GM12878 (cell line): Measurements from ENCODE around the gene AVL9. TPM values are rescaled to one million over a fixed set of nuclear protein-coding genes. Genes with fewer than 3 reads are reported as not detected.

Source experiments
- ATAC-seq: fragments of 200-7000 bp; cut with Tn5 transposase; 3 replicates; pipeline ENCODE4 v1.9.1; 2020; ENCODE audit warnings: mild to moderate bottlenecking, moderate library complexity
- BruUV-seq: library from RNA; stranded (reverse); fragments of 400-500 nt; replicated peaks from 2 replicates; lab custom pipeline; 2021; lab: Mats Ljungman, UMichigan
- CTCF ChIA-PET: fragments of 300-600 bp; sonication (Branson Sonifier 250); formaldehyde crosslinking; extraction: SDS; loops from one replicate; lab custom pipeline; 2021; ENCODE audit warnings: inconsistent platforms; lab: Yijun Ruan, JAX
- POLR2A ChIA-PET: fragments of 350-600 bp; formaldehyde crosslinking; extraction: SDS; loops from one replicate; lab custom pipeline; 2021; ENCODE audit warnings: inconsistent platforms; lab: Charles Lee
- RAD21 ChIA-PET: fragments of 300-600 bp; sonication (Branson Sonifier 250); formaldehyde crosslinking; loops from one replicate; lab custom pipeline; 2023; ENCODE audit warnings: antibody characterized with exemption; ENCODE audit not compliant: unreplicated experiment; lab: Charles Lee
- SMC1A ChIA-PET: fragments of 300-600 bp; sonication (Branson Sonifier 250); formaldehyde crosslinking; loops from one replicate; lab custom pipeline; 2023; ENCODE audit not compliant: unreplicated experiment, uncharacterized antibody; lab: Charles Lee
- DNase-seq: peaks from one replicate; pipeline ENCODE4 v3.0.0-alpha.2; 2011; ENCODE audit warnings: low read depth, low spot score
- FAIRE-seq: peaks from 3 replicates; lab custom pipeline; 2011; peaks lifted over from hg19 to GRCh38; lab: Jason Lieb, UNC
- H2AFZ ChIP-seq: 2 replicates; pipeline ENCODE4 v1.6.0; 2011; ENCODE audit warnings: low read depth, low read length, control low read depth; ENCODE audit not compliant: control insufficient read depth
- H3K27ac ChIP-seq: 2 replicates; pipeline ENCODE4 v1.5.1; 2011; ENCODE audit warnings: control low read depth; ENCODE audit not compliant: control insufficient read depth, insufficient read depth
- H3K27me3 ChIP-seq, 2 experiments: replicated peaks in 1 of 2; 2 replicates each; pipeline versions ENCODE4 v1.6.0 to v1.6.1; 2011; ENCODE audit warnings: low read length in 1 of 2; ENCODE audit not compliant: control insufficient read depth in 2 of 2, insufficient read depth in 2 of 2
- H3K36me3 ChIP-seq, 2 experiments: 2 replicates each; pipeline ENCODE4 v1.5.1; 2011; ENCODE audit warnings: low read length in 1 of 2; ENCODE audit not compliant: control insufficient read depth in 2 of 2, insufficient read depth in 2 of 2
- H3K4me1 ChIP-seq: 2 replicates; pipeline ENCODE4 v1.6.1; 2011; ENCODE audit warnings: mild to moderate bottlenecking, low read length, moderate library complexity, mixed read lengths; ENCODE audit not compliant: control insufficient read depth, insufficient read depth
- H3K4me2 ChIP-seq: 2 replicates; pipeline ENCODE4 v1.6.0; 2011; ENCODE audit warnings: control low read depth; ENCODE audit not compliant: control insufficient read depth, insufficient read depth
- H3K4me3 ChIP-seq: fragments of 200-600 bp; sonication (generic); 2 replicates; pipeline ENCODE4 v1.5.1; 2016
- H3K79me2 ChIP-seq: 2 replicates; pipeline ENCODE4 v1.6.0; 2011; ENCODE audit warnings: low read length; ENCODE audit not compliant: control insufficient read depth, insufficient read depth
- H3K9ac ChIP-seq: 2 replicates; pipeline ENCODE4 v1.8.0; 2011; ENCODE audit warnings: low read length, control low read depth, mixed read lengths; ENCODE audit not compliant: control insufficient read depth, insufficient read depth
- H3K9me3 ChIP-seq: replicated peaks from 3 replicates; pipeline ENCODE4 v1.5.1; 2011; ENCODE audit warnings: mild to moderate bottlenecking, low read length; ENCODE audit not compliant: control insufficient read depth, insufficient read depth
- H4K20me1 ChIP-seq: 2 replicates; pipeline ENCODE4 v1.6.0; 2011; ENCODE audit not compliant: control insufficient read depth, insufficient read depth
- ASH2L ChIP-seq: fragments of 300-600, 200-600 bp; sonication (generic); IDR thresholded peaks from 2 replicates; pipeline ENCODE4 v1.6.1; 2017; ENCODE audit warnings: low read depth, mild to moderate bottlenecking, borderline replicate concordance
- ATF2 ChIP-seq: IDR thresholded peaks from 2 replicates; pipeline ENCODE4 v1.6.1; 2012; ENCODE audit warnings: low read length, inconsistent platforms
- BMI1 ChIP-seq: fragments of 450-650 bp; IDR thresholded peaks from 2 replicates; pipeline ENCODE4 v1.6.1; 2016; ENCODE audit warnings: mild to moderate bottlenecking, moderate library complexity, borderline replicate concordance
- BRCA1 ChIP-seq: IDR thresholded peaks from 2 replicates; pipeline ENCODE4 v1.6.1; 2011; ENCODE audit warnings: low read depth, low read length, improper control_type of control experiment
- CEBPZ ChIP-seq: fragments of 150-350 bp; IDR thresholded peaks from 2 replicates; pipeline ENCODE4 v1.6.1; 2016; ENCODE audit warnings: low read depth, low read length
- CHD1 ChIP-seq: IDR thresholded peaks from 2 replicates; pipeline ENCODE4 v1.6.1; 2012; ENCODE audit warnings: low read depth, low read length, improper control_type of control experiment
- CHD4 ChIP-seq: fragments of 200-600 bp; sonication (generic); IDR thresholded peaks from 2 replicates; pipeline ENCODE4 v1.6.1; 2016; ENCODE audit warnings: mild to moderate bottlenecking
- ELK1 ChIP-seq: IDR thresholded peaks from 2 replicates; pipeline ENCODE4 v1.6.1; 2012; ENCODE audit warnings: low read depth, low read length, improper control_type of control experiment
- ETV6 ChIP-seq, 2 experiments: fragments of 450-650 bp in 1 of 2; IDR thresholded peaks in 1 of 2; conservative IDR thresholded peaks in 1 of 2; 2 replicates each; pipeline ENCODE4 v1.6.1; 2014; ENCODE audit warnings: antibody characterized with exemption in 1 of 2, borderline replicate concordance in 1 of 2, low read depth in 1 of 2, mild to moderate bottlenecking in 1 of 2, moderate library complexity in 1 of 2
- IKZF1 ChIP-seq: fragments of 450-650 bp; conservative IDR thresholded peaks from 2 replicates; pipeline ENCODE4 v1.6.1; 2017; ENCODE audit warnings: antibody characterized with exemption, mild to moderate bottlenecking
- NFYA ChIP-seq: IDR thresholded peaks from 2 replicates; pipeline ENCODE4 v1.6.1; 2011; ENCODE audit warnings: low read depth, mild to moderate bottlenecking, low read length, improper control_type of control experiment, borderline replicate concordance
- POLR2AphosphoS5 ChIP-seq: IDR thresholded peaks from 2 replicates; pipeline ENCODE4 v1.6.1; 2011; ENCODE audit warnings: mild to moderate bottlenecking, low read length, inconsistent platforms
- RAD21 ChIP-seq: IDR thresholded peaks from 2 replicates; pipeline ENCODE4 v1.6.1; 2011; ENCODE audit warnings: mild to moderate bottlenecking, low read depth, low read length, moderate library complexity; ENCODE audit not compliant: insufficient read depth
- RAD51 ChIP-seq: fragments of 450-650 bp; IDR thresholded peaks from 2 replicates; pipeline ENCODE4 v1.6.1; 2016; ENCODE audit warnings: moderate library complexity, mild to moderate bottlenecking, inconsistent platforms
- RFX5 ChIP-seq: IDR thresholded peaks from 2 replicates; pipeline ENCODE4 v1.6.1; 2011; ENCODE audit warnings: low read depth, low read length, improper control_type of control experiment
- SPI1 ChIP-seq: IDR thresholded peaks from 2 replicates; pipeline ENCODE4 v1.6.1; 2011; ENCODE audit warnings: low read depth, mild to moderate bottlenecking, low read length, moderate library complexity, borderline replicate concordance; ENCODE audit not compliant: insufficient read depth
- ZNF207 ChIP-seq: fragments of 450-650 bp; IDR thresholded peaks from 2 replicates; pipeline ENCODE4 v1.6.1; 2014; ENCODE audit warnings: antibody characterized with exemption, mild to moderate bottlenecking, borderline replicate concordance
- WGBS: methylation state at CpG from one replicate; pipeline ENCODE4 v1.1.6; 2016; ENCODE audit warnings: low lambda C conversion rate; ENCODE audit not compliant: insufficient replicate concordance, insufficient coverage; ENCODE audit errors: missing lambda C conversion rate; 5-methylcytosine and 5-hydroxymethylcytosine counted together
- in situ Hi-C: fragments of 300-500 bp; cut with MboI; formaldehyde crosslinking; loops from 9 replicates; pipeline ENCODE4 v1.14.3; 2018; ENCODE audit warnings: mixed read lengths
- intact Hi-C: fragments of 100-400 bp; cut with micrococcal nuclease; formaldehyde crosslinking; loops from one replicate; pipeline ENCODE4 v1.14.2; 2022; ENCODE audit not compliant: unreplicated experiment
- polyA plus RNA-seq, 11 experiments: library from polyadenylated mRNA; depleted of rRNA in 4 of 11; unstranded in 6 of 11; stranded (reverse) in 5 of 11; fragments of >200 nt; fragmentation: Nextera tagmentation in 4 of 11; fragmentation: Illumina TruSeq in 1 of 11; extraction: Ambion mirVana in 4 of 11; extraction: Trizol in 1 of 11; gene quantifications; 1 replicate in 1 of 11; 2 replicates in 10 of 11; pipeline versions ENCODE4 v1.2.1 to v1.2.3, GENCODE V29; 2011 to 2016; ENCODE audit warnings: inconsistent platforms in 2 of 11, missing spikeins in 2 of 11, low read depth in 1 of 11
- total RNA-seq, 4 experiments: library from RNA; depleted of rRNA in 3 of 4; stranded (reverse); fragments of >200 nt in 3 of 4; fragmentation: Illumina TruSeq in 1 of 4; extraction: Trizol in 1 of 4; gene quantifications; 2 replicates each; pipeline versions ENCODE4 v1.2.1 to v1.2.3, GENCODE V29; 2013 to 2021

Gene AVL9
- total and polyA plus RNA-seq, 10 of the 15 experiments (the other 5 are each of a cell fraction or from before 2014, with no cell fraction given), result 4.5 to 41.6 (median 20.1) TPM

- SMC1A ChIA-PET, result interaction anchor here (0.7 to 1.6 kb wide), 2 partner anchors 9 to 11 kb away, joined by 3 read pairs; no protein-coding TSS in a partner anchor
- Histone ChIP-seq H3K27me3 (no peaks in the 10 kb centered on the region), H3K4me3 (no peak overlapping the region), H4K20me1 (no peaks in the 10 kb centered on the region), H3K9ac (no peak overlapping the region), H3K4me2 (no peak overlapping the region), H3K4me1 (no peaks in the 10 kb centered on the region), H3K79me2 (no peaks in the 10 kb centered on the region), H2AFZ (no peak overlapping the region), H3K27ac (no peak overlapping the region), H3K36me3 (peaks cover 4 to 16% of the 10 kb centered on the region in 2 experiments), H3K9me3 (no peaks in the 10 kb centered on the region)
- DNase-seq, result no peak
- WGBS, result 57% methylated on average over 2 of the region's 2 CpGs
- POLR2A ChIA-PET, result no interaction called here
- no peak for ATAC-seq
- CTCF ChIA-PET, result no interaction called here
- intact Hi-C loops, result loop anchor here (5.0 kb wide), 1 partner anchor 87 kb away; the partner anchor contains the start of gene LSM5
- no peak for FAIRE-seq
- RAD21 ChIA-PET, result interaction anchor here (0.6 kb wide), 1 partner anchor 82 kb away, joined by 3 read pairs; no protein-coding TSS in a partner anchor
- TF ChIP-seq ZNF207 (no peak), ATF2 (no peak), ETV6 (conservative IDR thresholded peaks at IDR 0.05 in 1 of 2, IDR thresholded peaks at IDR 0.05 in 1 of 2; ENCODE audit: borderline replicate concordance in 1 of 2, low read depth in 1 of 2) (no peak), CHD4 (no peak), CHD1 (no peak), CEBPZ (no peak), RAD21 (no peak), IKZF1 (no peak), RAD51 (no peak), NFYA (no peak), RFX5 (no peak), SPI1 (no peak), ASH2L (no peak), BRCA1 (no peak), BMI1 (no peak), POLR2AphosphoS5 (no peak), ELK1 (no peak)
- in situ Hi-C loops, result no loop called here
- no TSS peak for BruUV-seq
Measured at GRCh38 chr7:32579776-32580175, 84.5 kb downstream of the AVL9 start.
